Measurements from ENCODE around the gene JUP.
A peak's percentile ranks its signal among the peaks of the same experiment; 100 is the strongest.

The JUP gene

GRCh38 chr17:41806685-41807445 is 20.4 kb upstream of the JUP start:
- DNase-seq, result no peak

GRCh38 chr17:41803049-41804020 is 16.8 kb upstream of the JUP start:
- no peak for DNase-seq

DNA sequence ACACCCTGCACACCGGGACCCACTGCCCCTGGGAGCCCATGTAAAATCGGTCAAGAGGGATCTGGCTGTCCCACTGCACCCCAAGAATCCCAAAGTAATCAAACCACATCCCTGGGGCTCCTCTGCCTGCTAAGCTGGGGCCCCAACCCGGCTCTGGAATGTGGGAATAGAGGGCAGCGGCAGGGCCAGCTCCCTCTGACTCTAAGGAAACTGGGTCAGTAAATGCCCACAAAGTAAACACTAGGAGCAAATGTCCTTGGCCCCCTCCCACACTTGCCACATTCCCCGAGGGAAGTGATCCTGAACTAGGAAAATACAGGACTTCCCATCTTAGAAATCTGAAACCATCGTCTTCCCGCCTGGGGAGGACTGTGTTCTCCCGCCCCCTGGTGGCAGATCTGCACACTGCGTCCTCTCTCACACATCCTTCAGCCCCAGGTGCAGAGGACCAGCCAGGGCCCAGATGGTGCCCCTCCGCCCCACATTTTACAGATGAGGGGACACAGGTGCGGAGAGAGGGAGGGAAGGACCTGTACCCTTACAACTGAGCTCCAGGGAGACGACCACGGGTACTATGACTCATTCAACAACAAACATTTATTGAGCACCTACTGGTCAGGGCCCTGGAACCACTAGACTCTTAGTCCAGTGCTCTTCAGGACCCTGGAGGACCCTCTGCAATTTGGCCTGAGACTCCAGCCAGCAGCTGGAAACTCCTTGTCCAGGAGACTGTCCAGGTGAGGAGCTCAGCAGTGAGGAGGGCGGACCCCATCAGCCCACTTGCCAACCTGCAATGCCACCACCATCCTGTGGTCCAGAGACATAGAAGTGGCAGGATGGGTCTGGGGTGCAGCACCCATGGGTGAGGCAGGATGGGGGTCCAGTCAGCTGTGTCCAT is 15.1 kb upstream of the JUP start:
- DNase-seq, result peak; percentile 65

GRCh38 chr17:41800601-41801373 is 14.3 kb upstream of the JUP start:
- peak; percentile 7 for DNase-seq

- DNase-seq, result no peak
These were observed 12.9 kb upstream of the JUP start for GRCh38 chr17:41799366-41799765.

DNA sequence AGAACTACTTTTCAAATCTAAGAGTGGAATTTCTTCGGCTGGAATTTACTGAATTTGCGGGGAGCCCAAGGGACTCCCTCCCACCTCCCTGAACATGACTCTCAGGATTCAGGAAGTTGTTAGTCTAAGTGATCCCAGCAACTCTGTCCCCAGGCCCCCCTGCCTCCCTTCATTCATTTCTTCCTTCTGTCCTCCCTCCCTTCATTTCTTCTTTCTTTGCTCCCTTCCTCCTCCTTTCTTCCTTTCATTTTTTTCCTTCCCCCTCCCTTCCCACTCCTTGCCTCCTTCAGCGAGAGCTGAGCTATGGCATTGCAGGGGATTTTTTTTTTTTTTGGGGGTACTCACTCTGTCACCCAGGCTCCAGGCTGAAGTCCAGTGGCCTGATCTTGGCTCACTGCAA is 10.9 kb upstream of the JUP start:
- DNase-seq, result no peak

- no peak for DNase-seq
These were observed 9.8 kb upstream of the JUP start for GRCh38 chr17:41796121-41796895.

GRCh38 chr17:41794540-41794975 is 8.0 kb upstream of the JUP start:
- DNase-seq, result no peak

- no peak for DNase-seq
These were observed 7.5 kb upstream of the JUP start for GRCh38 chr17:41793784-41794539.

- DNase-seq, result no peak
These were observed 6.6 kb upstream of the JUP start for GRCh38 chr17:41792845-41793783.

DNA sequence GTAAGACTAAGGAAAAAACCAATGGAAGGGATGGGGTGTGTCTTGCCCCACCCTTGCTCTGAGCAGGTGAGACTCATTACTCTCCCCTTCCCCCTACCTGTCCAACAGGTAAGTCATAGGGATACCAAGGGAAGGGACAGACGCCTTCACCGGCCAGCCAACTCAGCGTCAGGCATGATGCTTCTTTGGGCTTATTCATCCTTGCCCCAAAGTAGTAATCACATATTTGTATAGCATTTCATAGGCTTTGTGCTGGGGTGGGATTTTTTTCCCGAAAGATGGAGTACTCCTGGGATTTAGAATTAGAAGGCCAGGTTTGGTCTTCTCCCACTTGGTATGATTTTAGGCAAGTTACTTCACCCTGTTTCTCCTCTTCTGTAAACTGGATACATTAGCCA is 509 bp upstream of the JUP start:
- no peak for DNase-seq

DNA sequence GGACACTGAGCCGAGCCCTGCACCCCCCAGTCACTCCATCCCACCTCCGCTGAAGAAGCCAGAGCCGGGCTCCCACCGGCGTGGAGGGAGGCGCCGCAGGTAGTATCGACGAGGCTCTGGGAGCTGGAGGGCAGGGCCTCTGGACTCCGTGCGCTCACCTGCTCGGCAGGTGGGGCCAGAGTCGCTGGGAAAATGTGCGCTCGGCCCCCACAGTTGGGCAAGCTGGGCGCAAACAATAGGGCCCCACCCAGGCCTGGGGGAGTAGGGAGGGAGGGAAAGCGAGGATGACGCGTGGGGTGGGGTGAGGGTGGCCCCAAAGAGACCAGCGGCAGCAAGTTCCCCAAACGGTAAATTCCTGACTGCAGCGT is 668 bp downstream of the JUP start:
- DNase-seq, result peak; percentile 68

DNA sequence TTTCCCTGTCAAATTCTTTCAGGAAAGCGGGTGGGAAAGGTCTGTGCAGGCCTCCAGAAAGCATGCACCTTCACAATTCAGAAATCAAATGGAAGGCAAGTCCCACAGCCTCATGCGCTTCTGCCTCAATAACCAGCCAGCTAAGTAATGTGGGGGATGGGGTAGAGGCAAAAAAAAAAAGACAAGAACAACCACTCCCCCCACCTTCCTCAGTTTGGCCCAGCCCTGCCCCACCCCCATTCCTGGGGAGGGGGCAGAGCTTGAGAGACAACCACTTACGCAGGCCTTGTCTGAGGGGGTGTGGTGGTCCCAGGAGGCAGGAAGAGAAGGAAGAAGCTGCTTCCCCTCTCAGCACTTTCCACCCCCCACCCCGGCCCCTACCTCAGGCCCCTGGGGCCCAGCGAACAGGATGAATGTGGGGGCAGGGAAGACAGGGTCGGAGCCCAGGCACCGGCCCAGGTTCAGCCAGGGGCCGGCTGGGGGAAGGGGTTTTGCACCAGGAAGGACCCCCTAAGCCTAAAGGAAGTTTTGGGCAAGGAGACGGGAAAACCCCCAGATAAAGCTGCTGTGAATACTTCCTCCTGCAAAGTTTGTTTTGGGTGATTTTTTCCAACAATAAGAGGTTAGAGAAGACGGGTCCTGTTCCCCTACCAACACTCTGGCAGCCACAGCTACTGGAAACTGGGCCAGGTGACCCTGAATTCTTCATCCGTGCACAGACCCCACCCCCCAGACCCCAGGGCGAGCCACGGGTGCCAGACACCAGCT is 1.2 kb downstream of the JUP start:
- DNase-seq, result no peak

DNA sequence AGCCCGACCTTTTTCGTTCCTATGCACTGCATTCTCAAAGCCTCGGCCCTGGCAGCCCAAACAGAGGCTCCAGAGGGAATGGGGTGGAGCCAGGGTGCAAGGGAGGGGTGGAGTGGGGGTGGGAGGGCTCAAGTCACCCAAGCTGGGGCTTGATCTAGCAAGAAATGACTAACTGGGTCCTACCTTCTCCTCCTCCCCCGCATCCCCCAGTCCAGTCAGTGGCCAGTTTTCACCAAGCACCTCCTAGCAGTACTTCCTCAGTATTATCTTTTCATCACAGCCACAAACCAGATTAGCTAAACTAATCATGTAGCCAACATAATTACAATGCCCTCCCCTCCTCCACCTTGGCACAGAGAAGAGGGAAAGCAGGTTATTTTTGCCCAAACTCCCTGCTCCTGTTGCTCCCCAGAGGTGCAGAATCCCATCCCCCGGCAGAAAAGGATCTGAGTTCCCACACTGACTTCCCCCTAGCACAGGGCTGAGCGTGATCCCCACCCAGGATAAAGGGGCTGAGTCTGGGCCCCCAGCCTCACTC is 2.2 kb downstream of the JUP start:
- DNase-seq, result no peak

DNA sequence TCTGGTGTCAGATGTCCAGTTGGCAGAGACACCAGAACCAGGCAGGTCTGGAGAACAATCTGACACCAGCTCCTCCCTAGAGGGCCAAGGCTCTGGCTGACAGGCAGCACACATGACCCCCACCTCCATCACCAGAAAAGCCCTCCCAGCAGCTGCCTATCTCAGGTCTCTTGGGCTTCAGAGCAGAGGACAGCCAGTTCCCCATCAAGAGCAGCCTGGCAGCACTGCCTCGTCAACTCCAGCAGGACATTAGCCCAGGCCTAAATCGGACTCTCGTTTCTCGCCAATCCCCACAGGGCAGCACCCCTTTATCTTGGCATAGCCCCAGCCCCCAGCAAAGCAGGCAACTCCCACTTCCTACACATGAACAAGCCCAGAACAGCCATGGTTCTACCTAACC is 4.4 kb downstream of the JUP start:
- DNase-seq, result no peak

GRCh38 chr17:41781404-41782110 is 5.0 kb downstream of the JUP start:
- DNase-seq, result no peak

DNA sequence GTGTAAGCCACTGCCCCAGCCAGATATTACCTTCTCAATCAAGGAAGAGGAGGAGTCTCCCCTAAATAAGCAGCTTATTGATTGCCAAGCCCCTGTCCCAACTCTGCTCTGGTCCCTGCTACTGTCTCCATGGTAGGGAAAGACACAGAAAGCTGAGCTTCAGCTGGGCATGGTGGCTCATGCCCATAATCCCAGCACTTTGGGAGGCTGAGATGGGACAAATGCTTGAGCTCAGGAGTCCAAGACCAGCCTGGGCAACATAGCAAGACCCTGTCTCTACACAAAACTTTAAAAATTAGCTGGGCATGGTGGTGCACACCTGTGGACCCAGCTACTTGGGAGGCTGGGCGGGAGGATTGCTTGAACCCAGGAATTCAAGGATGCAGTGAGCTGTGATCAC is 6.6 kb downstream of the JUP start:
- no peak for DNase-seq
